ENCODE results near the gene ASPSCR1.
A peak's percentile ranks its signal among the peaks of the same experiment; 100 is the strongest.

Gene ASPSCR1, protein sequence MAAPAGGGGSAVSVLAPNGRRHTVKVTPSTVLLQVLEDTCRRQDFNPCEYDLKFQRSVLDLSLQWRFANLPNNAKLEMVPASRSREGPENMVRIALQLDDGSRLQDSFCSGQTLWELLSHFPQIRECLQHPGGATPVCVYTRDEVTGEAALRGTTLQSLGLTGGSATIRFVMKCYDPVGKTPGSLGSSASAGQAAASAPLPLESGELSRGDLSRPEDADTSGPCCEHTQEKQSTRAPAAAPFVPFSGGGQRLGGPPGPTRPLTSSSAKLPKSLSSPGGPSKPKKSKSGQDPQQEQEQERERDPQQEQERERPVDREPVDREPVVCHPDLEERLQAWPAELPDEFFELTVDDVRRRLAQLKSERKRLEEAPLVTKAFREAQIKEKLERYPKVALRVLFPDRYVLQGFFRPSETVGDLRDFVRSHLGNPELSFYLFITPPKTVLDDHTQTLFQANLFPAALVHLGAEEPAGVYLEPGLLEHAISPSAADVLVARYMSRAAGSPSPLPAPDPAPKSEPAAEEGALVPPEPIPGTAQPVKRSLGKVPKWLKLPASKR

DNA sequence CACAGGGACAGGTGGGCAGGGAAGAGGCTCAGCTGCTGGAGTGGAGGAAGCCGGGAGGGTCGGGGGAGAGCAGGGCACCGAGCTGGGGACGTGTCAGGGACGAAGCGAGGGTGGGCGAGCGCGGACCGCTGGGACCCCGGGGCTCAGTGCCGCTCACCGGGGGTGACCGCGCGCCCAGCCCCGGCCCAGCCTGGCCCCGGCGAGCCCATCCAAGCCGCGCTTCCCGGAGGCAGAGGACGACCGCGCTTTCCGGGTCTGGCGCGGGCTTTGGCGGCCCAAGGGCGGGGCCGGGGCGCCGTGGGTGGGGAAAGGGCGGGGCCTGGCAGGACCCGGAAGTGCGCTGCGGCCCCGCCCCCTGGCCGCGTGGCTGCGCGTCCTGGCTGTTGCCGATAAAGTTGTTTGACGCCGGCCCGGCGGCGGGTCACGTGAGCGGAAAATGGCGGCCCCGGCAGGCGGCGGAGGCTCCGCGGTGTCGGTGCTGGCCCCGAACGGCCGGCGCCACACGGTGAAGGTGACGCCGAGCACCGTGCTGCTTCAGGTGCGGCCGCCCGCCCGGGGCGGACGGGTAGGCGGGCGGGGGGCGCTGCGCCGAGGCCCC lies at the start of gene ASPSCR1:
Gene ASPSCR1 (plus strand): TSS at position 419 of the 598 bp plus-strand sequence. CDS start 18 bp downstream, at position 437.
- DNase-seq (ENCODE audit: low read depth) = peak; percentile 89

DNA sequence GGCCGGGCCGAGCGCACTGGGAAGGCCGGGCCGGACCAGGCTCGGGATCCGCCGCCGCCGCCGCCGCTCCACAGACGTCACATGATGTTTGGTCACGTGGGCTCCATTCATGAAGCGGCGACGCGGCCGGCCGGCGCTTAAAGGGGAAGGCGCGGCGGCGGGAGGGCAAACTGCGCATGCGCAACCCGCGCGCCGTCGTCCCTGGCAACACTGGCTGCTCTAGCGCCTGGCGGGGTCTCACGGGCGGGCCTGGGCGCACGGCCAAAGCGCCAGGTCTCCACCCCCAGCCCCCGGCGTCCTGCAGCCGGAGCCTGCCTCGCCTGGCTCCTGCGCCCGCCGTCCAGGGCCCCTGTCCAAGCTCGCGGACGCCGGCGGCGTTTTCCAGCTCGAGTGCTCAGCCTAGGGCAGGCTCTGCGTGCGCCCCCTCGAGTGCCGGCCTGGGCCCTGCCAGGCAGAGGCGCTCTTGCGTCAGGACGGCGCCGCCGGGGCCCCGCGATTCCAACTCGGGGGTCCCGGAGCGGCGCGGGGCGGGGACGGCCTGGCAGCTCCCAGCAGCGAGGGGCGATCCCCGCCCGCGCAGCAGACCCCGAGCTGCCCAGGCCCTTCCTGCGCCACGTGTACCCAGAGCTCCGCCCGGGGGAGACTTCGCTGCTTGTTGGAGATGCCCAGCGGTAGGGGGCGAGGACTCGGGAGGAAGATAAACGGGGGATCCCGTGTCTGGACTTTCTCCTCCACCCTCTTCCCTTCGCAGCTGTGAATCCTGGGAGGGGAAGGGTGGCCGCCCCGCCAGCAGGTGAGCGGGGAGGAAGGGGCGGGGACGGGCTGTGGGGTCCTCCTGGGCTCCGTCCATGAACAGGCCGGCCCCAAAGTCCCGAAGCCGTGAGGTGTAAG lies 49.5 kb upstream of the ASPSCR1 start, which contains the start of gene MAFG:
Gene MAFG (minus strand): TSS at position 83 of the 891 bp plus-strand sequence. CDS start 4,550 bp downstream, outside the sequence.
- DNase-seq (ENCODE audit: low read depth) = peak; percentile 84

DNA sequence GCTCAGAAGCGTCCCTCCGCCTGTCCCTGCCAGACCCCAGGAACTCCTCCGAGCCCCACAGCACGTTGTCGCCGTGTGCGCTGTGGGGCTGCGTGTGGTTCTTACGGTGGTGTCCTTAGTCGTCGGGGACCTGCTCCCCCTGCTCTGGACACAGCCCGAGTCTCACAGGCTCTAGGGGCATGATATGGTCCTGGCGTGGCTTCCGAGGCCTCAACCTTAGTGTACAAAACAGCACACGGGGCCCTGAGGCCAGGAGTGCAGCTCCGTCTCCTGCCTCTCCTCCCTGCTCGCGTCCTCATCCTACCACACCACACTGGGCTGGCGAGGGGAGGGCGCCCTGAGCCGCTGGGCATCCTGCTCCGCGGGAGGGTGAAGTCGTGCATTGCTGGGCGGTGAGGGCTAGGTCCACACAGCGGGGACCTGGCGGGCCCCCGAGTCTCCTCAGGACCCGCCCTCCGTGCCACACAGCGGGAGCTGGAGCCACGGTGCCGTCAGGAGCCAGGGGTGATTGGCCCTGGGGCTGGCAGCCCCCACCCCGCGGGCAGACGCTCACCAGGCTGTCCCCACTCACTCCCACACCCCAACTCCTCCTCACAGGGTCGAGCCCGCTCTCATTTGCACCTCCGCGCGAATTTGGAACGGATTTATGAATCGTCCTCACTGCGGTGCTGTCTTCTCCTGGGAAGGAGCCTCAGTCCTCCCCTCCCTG lies 48.7 kb upstream of the ASPSCR1 start:
- no peak for DNase-seq (ENCODE audit: low read depth)

DNA sequence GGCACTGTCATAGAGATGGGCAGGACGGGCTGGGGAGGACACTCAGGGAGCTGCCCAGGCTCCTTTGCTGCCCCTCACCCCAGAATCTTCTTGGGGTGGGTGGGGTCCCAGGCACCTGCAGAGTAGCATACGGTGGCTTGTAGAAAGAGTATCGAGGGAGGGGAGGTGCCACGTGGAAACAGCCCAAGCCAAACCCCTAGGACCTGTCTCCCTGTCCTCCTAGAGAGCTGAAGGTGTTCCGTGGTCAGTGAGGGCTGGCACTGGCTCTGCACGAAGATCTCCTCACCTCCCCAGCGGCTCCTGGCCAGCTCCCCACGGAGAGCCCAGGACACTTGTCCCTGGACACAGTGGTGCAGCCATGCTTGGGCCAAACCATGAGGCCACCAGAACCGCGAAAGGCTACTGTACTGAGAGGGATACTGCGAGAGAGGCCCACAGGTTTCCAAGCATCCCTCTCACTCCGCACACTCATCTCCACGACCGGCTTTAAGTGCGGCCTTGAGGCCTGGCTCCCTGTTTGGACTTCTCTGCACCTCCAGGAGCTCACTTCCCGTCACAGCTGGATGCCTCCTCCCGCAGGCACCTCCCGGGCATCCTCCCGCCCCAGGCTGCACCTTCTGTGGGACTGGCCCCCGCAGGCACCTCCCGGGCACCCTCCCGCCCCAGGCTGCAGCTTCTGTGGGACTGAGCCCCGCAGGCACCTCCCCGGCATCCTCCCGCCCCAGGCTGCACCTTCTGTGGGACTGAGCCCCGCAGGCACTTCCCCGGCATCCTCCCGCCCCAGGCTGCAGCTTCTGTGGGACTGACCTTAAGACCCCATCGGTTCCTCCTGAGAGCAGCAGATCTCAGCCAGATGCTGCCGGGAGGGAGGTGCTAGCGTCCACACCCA lies 47.9 kb upstream of the ASPSCR1 start:
- no peak for DNase-seq (ENCODE audit: low read depth)

DNA sequence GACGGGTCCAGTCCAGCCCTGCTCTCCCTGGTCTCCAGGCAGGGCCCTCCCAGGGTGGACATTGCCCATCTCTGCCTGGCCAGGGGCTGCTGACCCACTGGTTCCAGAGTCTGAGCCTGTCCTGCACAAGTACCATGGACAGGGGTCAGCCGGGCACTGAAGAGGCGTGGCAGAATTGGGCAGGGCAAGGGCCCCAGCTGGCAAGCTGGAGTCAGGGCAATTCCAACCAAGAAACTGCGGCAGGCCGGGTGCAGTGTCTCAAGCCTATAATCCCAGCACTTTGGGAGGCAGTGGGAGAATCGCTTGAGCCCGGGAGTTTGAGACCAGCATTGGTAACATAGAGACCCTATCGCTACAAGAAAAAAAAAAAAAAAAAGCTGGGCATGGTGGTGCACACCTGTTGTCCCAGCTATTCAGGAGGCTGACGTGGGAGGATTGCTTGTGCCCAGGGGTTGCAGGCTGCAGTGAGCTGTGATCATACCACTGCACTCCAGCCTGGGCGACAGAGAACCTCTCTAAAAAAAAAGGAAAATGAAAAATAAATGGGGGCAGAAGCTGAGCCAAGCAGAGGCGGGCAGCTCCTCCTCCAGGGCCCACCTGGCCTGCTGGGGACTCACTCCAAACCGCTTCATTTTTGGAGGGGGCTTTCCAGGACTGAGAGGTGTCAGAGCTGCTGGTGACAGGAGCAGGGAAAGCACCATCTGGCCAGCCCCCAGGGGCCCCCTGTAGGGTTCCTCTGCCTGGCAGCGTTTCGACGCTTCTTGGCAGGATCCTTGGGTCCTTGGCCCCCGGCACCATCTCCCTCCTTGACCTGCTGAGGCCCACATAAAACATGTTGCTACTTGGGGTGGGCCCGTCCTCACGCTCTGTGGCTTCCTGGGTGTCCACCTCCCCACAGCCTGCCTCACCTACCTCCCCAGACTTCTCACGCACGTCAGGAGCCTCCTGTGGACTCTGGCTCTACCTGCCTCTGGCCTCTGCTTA lies 47.0 kb upstream of the ASPSCR1 start:
- DNase-seq (ENCODE audit: low read depth) = no peak

DNA sequence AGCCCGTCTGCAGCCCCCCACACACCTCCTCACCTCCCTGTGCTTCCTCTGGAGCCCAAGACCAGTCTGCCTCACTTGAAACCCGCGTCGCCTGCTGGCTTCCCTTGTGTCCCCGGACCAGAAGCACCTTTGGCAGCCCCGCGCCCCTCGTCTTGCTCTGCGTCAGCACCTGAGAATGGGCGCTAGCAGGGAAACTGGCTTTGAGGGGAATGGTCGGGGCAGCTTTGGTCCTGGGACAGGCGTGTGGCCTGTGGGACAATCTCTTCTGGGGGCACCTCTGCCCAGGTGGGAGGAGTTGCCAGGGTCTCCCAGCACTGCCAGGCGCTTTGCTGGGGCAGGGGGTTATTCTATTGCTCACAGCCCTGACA lies 46.3 kb upstream of the ASPSCR1 start:
- no peak for DNase-seq (ENCODE audit: low read depth)

DNA sequence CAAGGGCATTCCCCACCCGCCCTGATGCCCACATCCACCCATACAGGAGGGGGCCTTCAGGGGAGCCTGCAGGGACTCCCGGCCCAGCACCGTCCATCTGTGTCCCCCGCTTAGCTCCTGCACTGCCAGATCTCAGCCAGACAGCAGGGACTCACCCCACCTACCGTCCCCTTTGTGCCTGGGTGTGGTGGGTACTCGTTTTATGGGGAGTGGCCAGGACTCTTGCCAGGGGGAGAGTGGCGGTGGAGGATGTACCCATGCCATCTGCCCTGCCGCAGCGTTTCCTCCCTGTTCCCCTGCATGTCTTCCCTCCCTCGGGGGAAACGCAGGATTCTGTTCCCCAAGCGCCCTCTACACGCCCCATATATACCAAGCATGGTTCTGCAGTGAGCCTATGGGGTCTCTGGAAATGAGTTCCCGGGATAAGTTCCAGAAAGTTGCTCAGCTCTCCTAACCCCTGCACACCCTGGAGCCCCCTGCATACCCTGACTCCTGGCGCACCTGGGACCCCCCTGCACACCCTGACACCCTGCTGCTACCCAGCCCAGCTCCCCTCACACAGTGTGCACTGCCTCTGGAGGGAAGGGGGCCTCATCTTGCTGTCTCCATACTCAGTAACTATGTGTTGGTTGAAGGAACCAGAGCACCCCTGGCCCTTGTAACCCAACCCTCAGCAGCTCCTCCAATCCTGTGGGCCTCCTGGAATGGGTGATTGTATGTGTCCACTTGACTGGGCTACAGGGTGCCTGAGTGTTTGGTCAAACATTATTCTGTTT lies 45.7 kb upstream of the ASPSCR1 start:
- DNase-seq (ENCODE audit: low read depth) = no peak

DNA sequence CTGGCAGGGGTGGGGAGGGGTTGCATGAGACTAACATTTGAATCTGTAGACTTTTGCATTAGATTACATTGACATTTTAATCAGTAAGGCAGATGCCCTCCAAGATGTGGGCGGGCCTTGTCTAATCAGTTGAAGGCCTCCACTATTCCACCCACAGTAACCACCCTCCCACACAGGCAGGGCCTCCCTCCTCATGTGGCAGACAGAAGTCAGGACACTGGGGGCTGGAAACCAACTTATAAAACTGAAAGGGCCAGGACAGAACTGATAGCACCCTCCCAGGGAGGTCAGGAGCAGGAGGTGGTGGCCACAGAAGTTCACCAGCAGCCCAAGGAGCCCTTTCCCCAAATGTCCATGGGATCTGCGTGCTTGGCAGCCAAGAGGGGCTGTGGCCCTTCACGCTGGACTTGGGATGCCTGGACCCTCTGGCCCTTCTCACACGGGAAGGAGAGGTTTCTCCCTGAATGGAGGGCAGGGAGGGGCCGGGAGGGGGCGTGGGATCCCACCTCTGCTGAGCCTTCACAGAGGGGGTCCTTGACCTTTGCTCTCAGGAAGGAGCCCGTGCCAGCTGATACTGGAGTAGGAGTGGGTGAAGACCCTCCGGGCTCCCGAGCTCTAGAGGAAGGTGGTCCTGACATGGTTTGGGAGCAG lies 45.0 kb upstream of the ASPSCR1 start:
- no peak for DNase-seq (ENCODE audit: low read depth)

DNA sequence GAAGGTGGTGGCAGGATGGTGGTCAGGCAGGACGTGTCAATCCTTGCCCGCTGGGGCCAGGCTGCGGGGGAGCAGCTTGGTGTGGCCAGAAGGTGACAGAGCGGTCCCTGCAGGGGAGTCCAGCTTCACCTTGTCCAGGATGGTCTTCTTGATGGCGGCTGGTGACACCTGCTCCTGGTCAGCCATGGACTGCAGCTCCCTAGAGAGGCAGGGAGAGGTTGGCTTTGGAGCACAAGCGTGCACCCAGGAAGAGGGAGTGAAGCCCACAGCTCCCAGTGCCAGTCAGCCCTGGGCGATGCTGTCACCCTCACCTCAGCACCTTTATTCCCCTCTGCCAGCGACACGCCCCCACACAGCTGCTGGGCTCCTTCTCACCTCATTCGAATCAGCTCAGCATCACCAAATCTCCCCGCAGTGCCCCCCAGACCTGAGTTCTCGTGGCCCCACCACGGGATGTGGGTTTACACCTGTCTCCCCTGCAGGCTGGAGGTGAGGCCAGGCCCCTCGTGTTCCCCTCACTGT lies 44.2 kb upstream of the ASPSCR1 start:
- DNase-seq (ENCODE audit: low read depth) = no peak

DNA sequence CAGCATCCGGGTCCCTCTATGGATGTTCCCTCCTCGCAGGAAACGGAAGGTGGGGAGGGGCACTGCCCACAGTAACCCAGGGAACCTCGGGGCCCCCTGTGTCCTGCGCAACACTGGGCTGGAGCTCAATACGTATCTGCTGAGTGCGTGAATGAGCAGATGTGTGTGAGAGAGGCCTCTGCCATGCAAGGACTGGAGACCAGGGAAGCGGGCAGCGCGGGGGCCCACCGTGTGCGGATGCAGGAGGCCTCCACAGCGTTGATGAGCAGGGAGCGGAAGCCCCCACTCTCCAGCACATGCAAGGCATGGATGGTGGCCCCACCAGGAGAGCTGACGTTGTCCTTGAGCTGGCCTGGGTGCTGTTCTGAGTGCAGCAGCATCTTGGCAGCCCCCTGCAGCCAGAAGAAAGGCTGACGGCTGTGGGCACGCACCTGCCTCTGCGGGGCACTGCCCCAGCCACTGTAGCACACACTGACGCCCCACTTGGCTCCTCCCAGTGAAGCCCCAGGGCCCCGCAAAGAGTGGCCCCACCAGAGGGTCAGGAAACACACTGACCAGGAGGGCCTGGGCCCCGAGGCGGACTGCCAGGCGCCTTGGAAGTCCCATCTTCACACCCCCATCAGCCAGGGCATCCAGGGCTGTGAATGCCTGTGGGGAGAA lies 43.2 kb upstream of the ASPSCR1 start:
- DNase-seq (ENCODE audit: low read depth) = no peak

DNA sequence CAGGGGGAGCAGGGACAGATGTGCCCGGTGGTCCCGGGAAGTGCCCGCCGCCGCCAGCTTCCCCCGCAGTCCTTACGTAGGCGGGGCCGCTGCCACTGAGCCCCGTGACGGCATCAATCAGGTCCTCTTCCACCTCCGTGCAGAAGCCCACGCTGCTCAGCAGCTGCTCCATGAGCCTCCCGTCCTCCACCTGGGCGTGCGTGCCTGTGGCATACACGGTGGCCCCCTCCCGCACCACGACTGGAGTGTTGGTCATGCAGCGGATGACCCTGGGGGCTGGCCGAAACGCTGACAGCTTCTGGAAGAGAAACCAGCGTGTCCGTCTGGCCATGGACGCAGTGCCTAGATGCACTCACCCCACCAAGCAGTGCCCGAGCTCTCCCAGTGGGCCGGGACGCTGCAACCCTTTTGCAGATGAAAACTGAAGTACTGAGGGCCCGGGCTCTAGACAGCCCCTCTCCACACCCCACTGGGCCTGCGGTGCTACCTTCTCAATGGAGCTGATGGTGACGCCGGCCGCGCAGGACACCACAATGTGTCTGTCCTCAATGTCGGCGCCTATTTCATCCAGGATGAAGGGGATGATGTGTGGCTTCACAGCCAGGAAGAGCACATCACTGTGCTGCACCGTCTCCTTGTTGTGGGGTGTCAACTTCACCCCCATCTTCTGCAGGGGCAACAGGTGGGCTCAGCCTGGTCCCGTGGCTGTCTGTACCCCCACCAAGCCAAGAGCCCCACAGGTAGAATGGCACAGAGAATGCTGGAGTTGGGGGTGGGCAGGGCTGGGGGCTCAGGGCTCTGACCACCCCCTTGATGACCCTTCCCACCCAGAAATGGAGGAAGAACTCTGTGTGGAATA lies 42.4 kb upstream of the ASPSCR1 start:
- DNase-seq (ENCODE audit: low read depth) = no peak

DNA sequence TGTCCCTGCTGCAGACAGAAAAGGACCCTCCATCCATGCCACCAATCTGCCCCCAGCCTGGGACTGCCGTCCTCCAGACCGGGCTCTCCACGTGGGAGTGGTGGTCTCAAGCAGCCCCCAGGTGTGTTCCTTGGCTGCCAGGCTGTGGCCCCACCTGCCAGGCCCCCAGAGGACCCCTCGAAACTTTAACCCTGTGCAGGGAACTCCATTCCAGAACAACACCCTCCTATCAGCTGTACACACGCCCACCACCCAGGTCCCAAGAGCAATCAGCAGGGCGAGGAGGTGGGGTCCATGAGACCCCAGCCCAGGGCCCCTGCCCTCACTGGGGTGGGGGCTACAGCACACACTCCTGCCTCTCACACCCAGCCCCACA lies 41.7 kb upstream of the ASPSCR1 start:
- DNase-seq (ENCODE audit: low read depth) = no peak

DNA sequence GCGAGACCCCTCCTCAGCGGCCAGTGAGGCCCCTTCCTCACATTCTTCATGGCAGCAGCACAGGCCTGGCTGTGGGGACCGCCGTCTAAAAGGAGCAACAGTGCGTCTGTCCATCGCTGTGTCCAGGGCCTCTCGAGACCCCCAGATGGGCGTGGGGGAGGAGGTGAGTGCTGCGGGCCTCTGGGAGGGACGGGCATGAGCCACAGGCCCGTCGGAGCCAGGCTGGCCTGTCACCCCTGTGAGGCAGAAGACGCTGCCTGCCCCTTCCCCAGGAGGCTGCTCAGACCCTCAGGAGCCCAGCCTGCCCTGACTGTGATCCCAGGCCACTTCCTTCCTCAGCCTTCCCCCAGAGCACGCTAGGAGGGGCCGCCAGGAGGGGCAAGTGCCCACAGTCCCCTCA lies 38.2 kb upstream of the ASPSCR1 start:
- DNase-seq (ENCODE audit: low read depth) = no peak

DNA sequence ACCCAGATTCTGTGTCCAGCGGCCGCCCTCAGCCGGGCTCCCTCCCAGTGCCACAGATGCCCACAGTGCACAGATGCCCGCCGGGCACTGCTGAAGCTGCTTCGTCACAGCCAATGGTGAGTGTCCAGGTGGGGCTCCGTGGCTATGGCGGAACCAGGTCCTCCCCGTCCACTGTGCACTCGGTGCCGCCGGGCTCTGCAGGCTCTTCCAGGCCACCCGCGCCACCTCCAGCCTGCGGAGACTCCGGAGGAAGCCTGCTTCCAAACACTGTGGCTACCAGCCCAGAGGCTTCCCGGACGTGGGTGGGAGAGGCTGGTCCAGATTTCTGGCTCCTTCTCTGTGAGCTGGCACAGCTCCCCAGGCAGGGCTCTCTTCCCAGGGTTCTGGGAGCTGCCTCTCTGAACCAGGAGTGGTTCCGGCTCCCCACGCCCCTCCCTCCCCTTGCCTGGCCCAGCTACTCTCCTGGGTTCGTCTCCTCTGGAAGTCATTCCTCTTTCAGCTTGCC lies 37.5 kb upstream of the ASPSCR1 start:
- no peak for DNase-seq (ENCODE audit: low read depth)

DNA sequence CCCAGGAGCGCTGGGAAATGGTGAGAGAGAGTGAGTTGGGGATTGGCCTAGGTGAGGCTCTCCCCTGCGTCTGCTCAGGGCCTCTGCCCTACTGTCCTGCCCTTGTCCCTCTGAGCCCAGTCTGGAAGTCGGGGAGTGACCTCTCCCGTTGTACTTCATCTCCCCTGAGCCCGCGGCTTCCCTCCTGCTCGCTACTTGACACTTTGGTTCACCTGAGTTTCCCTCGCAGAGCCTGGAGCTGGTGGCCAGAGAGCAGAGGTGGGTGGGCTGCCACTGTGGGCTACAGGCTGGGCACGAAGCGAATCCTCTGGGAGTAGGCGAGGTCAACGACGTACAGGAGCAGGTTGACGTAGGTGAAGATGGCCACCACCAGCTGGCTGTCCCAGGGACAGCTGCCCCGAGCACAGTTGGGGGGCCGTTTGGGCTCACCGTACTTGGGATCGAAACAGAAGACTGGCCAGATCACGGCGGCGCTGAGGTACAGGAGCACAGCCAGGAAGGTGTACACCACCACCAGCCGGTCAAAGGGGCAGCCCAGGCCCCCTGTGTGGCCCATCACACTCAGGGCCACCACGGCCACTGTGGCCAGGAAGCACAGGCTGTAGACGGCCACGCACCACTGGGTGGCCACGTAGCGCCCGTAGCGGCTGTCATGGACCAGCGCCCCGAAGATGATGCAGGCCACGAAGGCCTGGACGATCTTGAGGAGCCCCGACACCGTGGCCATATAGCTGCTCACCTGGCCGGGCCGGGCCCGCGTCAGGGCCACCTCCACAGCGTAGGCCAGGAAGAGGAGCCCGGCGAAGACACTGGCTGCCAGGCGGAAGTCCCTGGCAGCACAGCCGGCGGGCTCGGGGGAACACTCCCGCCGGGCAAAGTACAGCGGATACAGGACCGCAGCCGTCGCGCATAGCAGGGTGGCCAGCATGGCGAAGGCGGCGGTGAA lies 36.6 kb upstream of the ASPSCR1 start:
- no peak for DNase-seq (ENCODE audit: low read depth)
